AG09309 (cell line): ENCODE data around the gene GIPC2.

Source experiments
- DNase-seq: peaks from one replicate; pipeline ENCODE4 v3.0.0-alpha.2; 2010; ENCODE audit warnings: low read depth
- H3K4me3 ChIP-seq: 2 replicates; pipeline ENCODE4 v1.5.1; 2011; ENCODE audit warnings: mild to moderate bottlenecking, low read depth, low read length, moderate library complexity; ENCODE audit not compliant: control insufficient read depth
- CTCF ChIP-seq: IDR thresholded peaks from 2 replicates; pipeline ENCODE4 v1.5.1; 2011; ENCODE audit warnings: mild to moderate bottlenecking, low read depth, low read length, inconsistent platforms; ENCODE audit not compliant: insufficient read depth, control insufficient read depth; ENCODE audit errors: missing control alignments

Gene GIPC2

GRCh38 chr1:78143673-78144072 is 97.9 kb downstream of the GIPC2 start:
- TF ChIP-seq CTCF = no peak
- H3K4me3 ChIP-seq = no peak overlapping the region
- no peak for DNase-seq

GRCh38 chr1:78145105-78145580 is 99.4 kb downstream of the GIPC2 start:
- no peak overlapping the region for H3K4me3 ChIP-seq
- DNase-seq = peak; percentile 64
- TF ChIP-seq CTCF = peak; percentile 90

- peak; percentile 35 for DNase-seq
- no peak for TF ChIP-seq CTCF
- no peak overlapping the region for H3K4me3 ChIP-seq
Observed at GRCh38 chr1:78146205-78146771, 100.5 kb downstream of the GIPC2 start.

GRCh38 chr1:78147031-78147430 is 101.3 kb downstream of the GIPC2 start:
- TF ChIP-seq CTCF = no peak
- no peak overlapping the region for H3K4me3 ChIP-seq
- DNase-seq = no peak

GRCh38 chr1:78153092-78153736 is 107.4 kb downstream of the GIPC2 start:
- no peak overlapping the region for H3K4me3 ChIP-seq
- TF ChIP-seq CTCF = no peak
- no peak for DNase-seq

GRCh38 chr1:78155121-78155520 is 109.4 kb downstream of the GIPC2 start:
- TF ChIP-seq CTCF = no peak
- no peak for DNase-seq

More at GRCh38 chr1:78155121-78155520, 109.4 kb downstream of the GIPC2 start:
- H3K4me3 ChIP-seq = no peak overlapping the region
